ENCODE results near the gene AQP12B. TPM values are rescaled to one million over a fixed set of nuclear protein-coding genes. Genes with fewer than 3 reads are reported as not detected.

Gene AQP12B
- total RNA-seq, 2 experiments from 2014 or later: not detected

GRCh38 chr2:240722796-240723735 lies 40.4 kb upstream of the AQP12B start:
- no peaks in the 10 kb centered on the region for H3K4me1 Mint-ChIP-seq (ENCODE audit: low read depth)
- no peak overlapping the region for H3K27ac Mint-ChIP-seq
- H3K9me3 Mint-ChIP-seq: no peaks in the 10 kb centered on the region
- intact Hi-C loops (cut with micrococcal nuclease): no loop called here
- CTCF ChIA-PET: no interaction called here
- no peak for DNase-seq
- H3K36me3 Mint-ChIP-seq (ENCODE audit: low read depth): no peaks in the 10 kb centered on the region
- no peaks in the 10 kb centered on the region for H3K27me3 Mint-ChIP-seq (ENCODE audit: low read depth)
- no peak overlapping the region for H3K4me3 Mint-ChIP-seq

GRCh38 chr2:240722376-240722775 lies 39.7 kb upstream of the AQP12B start:
- Mint-ChIP-seq H3K36me3 (ENCODE audit: low read depth) (no peaks in the 10 kb centered on the region), H3K27me3 (ENCODE audit: low read depth) (no peaks in the 10 kb centered on the region), H3K4me3 (no peak overlapping the region), H3K27ac (no peak overlapping the region), H3K9me3 (no peaks in the 10 kb centered on the region), H3K4me1 (ENCODE audit: low read depth) (no peaks in the 10 kb centered on the region)
- intact Hi-C loops (cut with micrococcal nuclease): no loop called here
- CTCF ChIA-PET: no interaction called here
- DNase-seq: no peak

- CTCF ChIA-PET: no interaction called here
- Mint-ChIP-seq H3K9me3 (no peaks in the 10 kb centered on the region), H3K36me3 (ENCODE audit: low read depth) (no peaks in the 10 kb centered on the region)
Observed at GRCh38 chr2:240721596-240722180, 39.0 kb upstream of the AQP12B start.

GRCh38 chr2:240720686-240721595 lies 38.3 kb upstream of the AQP12B start:
- intact Hi-C loops (cut with micrococcal nuclease): no loop called here
- Mint-ChIP-seq H3K36me3 (ENCODE audit: low read depth) (no peaks in the 10 kb centered on the region), H3K4me1 (ENCODE audit: low read depth) (no peaks in the 10 kb centered on the region), H3K27me3 (ENCODE audit: low read depth) (no peaks in the 10 kb centered on the region), H3K4me3 (no peak overlapping the region), H3K9me3 (no peaks in the 10 kb centered on the region), H3K27ac (no peak overlapping the region)
- CTCF ChIA-PET: no interaction called here
- no peak for DNase-seq

More at GRCh38 chr2:240721596-240722180, 39.0 kb upstream of the AQP12B start:
- Mint-ChIP-seq H3K4me3 (no peak overlapping the region), H3K4me1 (ENCODE audit: low read depth) (no peaks in the 10 kb centered on the region), H3K27ac (no peak overlapping the region), H3K27me3 (ENCODE audit: low read depth) (no peaks in the 10 kb centered on the region)
- no peak for DNase-seq
- intact Hi-C loops (cut with micrococcal nuclease): no loop called here

GRCh38 chr2:240719676-240720545 lies 37.2 kb upstream of the AQP12B start:
- Mint-ChIP-seq H3K27ac (no peak overlapping the region), H3K36me3 (ENCODE audit: low read depth) (no peaks in the 10 kb centered on the region), H3K9me3 (no peaks in the 10 kb centered on the region), H3K27me3 (ENCODE audit: low read depth) (no peaks in the 10 kb centered on the region), H3K4me3 (no peak overlapping the region), H3K4me1 (ENCODE audit: low read depth) (no peaks in the 10 kb centered on the region)
- CTCF ChIA-PET: no interaction called here
- intact Hi-C loops (cut with micrococcal nuclease): no loop called here
- DNase-seq: no peak

GRCh38 chr2:240718896-240719490 lies 36.3 kb upstream of the AQP12B start:
- Mint-ChIP-seq H3K9me3 (no peaks in the 10 kb centered on the region), H3K36me3 (ENCODE audit: low read depth) (no peaks in the 10 kb centered on the region), H3K4me1 (ENCODE audit: low read depth) (no peaks in the 10 kb centered on the region), H3K27me3 (ENCODE audit: low read depth) (no peaks in the 10 kb centered on the region), H3K4me3 (no peak overlapping the region), H3K27ac (no peak overlapping the region)
- CTCF ChIA-PET: no interaction called here
- no peak for DNase-seq
- intact Hi-C loops (cut with micrococcal nuclease): no loop called here

GRCh38 chr2:240717681-240718581 lies 35.2 kb upstream of the AQP12B start:
- Mint-ChIP-seq H3K27ac (no peak overlapping the region), H3K4me3 (no peak overlapping the region), H3K27me3 (ENCODE audit: low read depth) (no peaks in the 10 kb centered on the region), H3K4me1 (ENCODE audit: low read depth) (no peaks in the 10 kb centered on the region), H3K9me3 (no peaks in the 10 kb centered on the region), H3K36me3 (ENCODE audit: low read depth) (no peaks in the 10 kb centered on the region)
- CTCF ChIA-PET: no interaction called here
- intact Hi-C loops (cut with micrococcal nuclease): no loop called here
- DNase-seq: no peak

- Mint-ChIP-seq H3K9me3 (no peaks in the 10 kb centered on the region), H3K27ac (no peak overlapping the region), H3K4me3 (no peak overlapping the region), H3K36me3 (ENCODE audit: low read depth) (no peaks in the 10 kb centered on the region), H3K27me3 (ENCODE audit: low read depth) (no peaks in the 10 kb centered on the region), H3K4me1 (ENCODE audit: low read depth) (no peaks in the 10 kb centered on the region)
- CTCF ChIA-PET: no interaction called here
- DNase-seq: no peak
- intact Hi-C loops (cut with micrococcal nuclease): no loop called here
Observed at GRCh38 chr2:240717181-240717641, 34.5 kb upstream of the AQP12B start.

GRCh38 chr2:240716130-240716798 lies 33.6 kb upstream of the AQP12B start:
- Mint-ChIP-seq H3K27me3 (ENCODE audit: low read depth) (no peaks in the 10 kb centered on the region), H3K36me3 (ENCODE audit: low read depth) (no peaks in the 10 kb centered on the region), H3K4me3 (no peak overlapping the region), H3K27ac (no peak overlapping the region), H3K9me3 (no peaks in the 10 kb centered on the region), H3K4me1 (ENCODE audit: low read depth) (no peaks in the 10 kb centered on the region)
- intact Hi-C loops (cut with micrococcal nuclease): no loop called here
- DNase-seq: no peak
- CTCF ChIA-PET: no interaction called here

- CTCF ChIA-PET: no interaction called here
- no peak overlapping the region for H3K27ac Mint-ChIP-seq
Observed at GRCh38 chr2:240714747-240715725, 32.4 kb upstream of the AQP12B start.

More at GRCh38 chr2:240714747-240715725, 32.4 kb upstream of the AQP12B start:
- H3K4me1 Mint-ChIP-seq (ENCODE audit: low read depth): no peaks in the 10 kb centered on the region
- H3K9me3 Mint-ChIP-seq: no peaks in the 10 kb centered on the region
- intact Hi-C loops (cut with micrococcal nuclease): no loop called here
- DNase-seq: no peak
- no peak overlapping the region for H3K4me3 Mint-ChIP-seq
- H3K27me3 Mint-ChIP-seq (ENCODE audit: low read depth): no peaks in the 10 kb centered on the region
- no peaks in the 10 kb centered on the region for H3K36me3 Mint-ChIP-seq (ENCODE audit: low read depth)

All from activated naive CD4-positive, alpha-beta T cell treated with anti-CD3 and anti-CD28 coated beads for 36 hours (primary cell).